GM21367 (cell line): Measurements from ENCODE around the gene ANXA4.
A peak's percentile ranks its signal among the peaks of the same experiment; 100 is the strongest.
"Not testable (repeated sequence)": the region's sequence is repeated elsewhere in the genome, so short reads cannot be mapped to it uniquely, and the experiment has no call there.

Experiments
- ATAC-seq: cut with Tn5 transposase; IDR thresholded peaks from one replicate; pipeline ENCODE4 v1.9.1; 2021; ENCODE audit not compliant: unreplicated experiment

The ANXA4 gene

DNA sequence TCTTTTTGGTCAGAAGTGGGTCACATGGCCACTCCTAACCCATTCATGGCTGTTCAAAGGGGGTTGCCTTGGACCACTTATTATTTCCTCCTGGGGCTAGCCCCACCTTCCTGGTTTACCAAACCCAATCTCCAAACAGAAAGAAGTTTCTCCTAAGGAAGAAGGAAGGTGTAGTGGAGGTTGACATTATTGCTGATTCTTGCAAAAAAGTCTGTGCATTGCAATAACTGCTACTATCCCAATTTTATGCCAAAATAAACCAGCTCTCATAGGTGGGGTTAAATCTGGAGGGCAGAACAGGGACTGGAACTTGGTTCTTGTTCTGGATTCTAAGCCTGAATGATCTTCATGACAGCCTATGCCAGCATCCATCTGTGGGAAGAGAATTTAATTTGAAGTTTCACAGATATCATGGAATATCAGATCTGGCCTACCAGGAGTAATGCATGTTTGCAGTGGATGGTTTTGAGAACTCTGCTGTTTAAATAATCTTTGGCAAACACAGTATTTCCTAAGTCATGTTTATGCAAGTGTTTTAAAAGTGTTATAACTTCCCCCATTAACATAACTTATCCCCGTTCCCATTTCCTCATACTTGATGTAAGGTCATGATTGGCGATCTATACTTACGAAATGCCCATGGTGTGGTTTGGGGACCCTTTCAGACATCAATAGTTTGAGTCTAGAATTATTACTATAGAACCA lies 11.9 kb downstream of the ANXA4 start:
- ATAC-seq = no peak

DNA sequence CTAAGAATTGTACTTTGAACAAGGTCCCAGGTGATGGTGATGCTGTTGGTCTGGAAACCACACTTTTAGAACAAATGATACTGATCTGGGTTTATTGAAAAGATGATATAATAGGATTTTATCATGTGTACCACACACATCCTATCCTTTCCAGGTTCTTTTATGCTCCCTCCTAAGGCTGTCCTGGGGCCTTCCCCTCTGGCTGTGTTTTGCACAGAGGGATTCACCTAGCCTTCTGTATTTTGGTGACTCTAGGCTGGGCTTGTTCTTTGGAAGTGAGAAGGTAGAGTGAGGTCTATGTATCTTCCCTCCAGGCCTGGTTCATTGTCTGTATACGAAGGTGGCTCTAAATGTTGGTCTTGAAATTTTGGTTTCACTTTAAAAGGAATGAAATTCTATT lies 12.7 kb downstream of the ANXA4 start:
- no peak for ATAC-seq

DNA sequence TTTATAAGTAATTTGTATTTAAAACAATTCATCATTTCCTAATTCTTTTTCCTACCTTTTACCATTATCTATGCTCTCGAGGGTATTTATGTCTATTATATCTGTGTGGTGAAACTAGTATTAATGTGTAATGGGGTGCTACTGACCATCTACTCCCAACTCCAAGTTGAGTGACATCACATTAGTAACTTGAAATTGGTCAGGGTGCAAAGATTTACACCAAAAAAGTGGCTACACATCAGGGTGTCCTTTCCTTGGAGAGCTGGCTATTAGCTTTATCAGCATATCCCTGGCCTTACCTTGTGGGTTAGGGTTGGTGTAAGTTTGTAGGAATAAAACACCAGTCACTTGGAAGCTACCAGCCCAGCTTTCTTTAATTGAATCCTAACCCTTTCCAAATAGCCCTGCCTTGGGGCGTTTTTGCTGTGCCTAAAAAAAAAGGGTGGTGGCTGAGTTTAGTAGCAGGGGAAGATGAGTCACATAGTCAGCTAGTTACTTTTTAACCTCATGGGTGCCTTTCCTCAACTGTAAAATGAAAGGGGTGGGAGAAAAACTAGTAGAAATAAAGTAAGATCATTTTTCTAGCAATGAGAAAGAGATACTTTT lies 14.0 kb downstream of the ANXA4 start:
- ATAC-seq = no peak

DNA sequence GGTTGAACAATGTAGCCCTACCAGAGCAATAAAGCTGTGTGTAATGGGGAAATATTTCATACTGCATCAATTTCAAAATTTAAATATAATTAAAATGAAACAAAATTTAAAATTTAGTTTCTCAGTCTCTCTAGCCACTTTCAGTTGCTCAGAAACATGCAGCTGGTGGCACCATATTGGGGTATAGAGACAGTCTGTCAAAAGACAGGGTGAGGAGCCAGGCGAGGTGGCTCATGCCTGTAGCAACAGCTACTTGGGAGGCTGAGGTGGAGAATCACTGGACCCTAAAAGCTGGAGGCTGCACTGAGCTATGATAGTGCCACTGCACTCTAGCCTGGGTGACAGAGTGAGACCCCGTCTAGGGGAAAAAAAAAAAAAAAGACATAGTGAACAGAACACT lies 20.1 kb downstream of the ANXA4 start:
- no peak for ATAC-seq

DNA sequence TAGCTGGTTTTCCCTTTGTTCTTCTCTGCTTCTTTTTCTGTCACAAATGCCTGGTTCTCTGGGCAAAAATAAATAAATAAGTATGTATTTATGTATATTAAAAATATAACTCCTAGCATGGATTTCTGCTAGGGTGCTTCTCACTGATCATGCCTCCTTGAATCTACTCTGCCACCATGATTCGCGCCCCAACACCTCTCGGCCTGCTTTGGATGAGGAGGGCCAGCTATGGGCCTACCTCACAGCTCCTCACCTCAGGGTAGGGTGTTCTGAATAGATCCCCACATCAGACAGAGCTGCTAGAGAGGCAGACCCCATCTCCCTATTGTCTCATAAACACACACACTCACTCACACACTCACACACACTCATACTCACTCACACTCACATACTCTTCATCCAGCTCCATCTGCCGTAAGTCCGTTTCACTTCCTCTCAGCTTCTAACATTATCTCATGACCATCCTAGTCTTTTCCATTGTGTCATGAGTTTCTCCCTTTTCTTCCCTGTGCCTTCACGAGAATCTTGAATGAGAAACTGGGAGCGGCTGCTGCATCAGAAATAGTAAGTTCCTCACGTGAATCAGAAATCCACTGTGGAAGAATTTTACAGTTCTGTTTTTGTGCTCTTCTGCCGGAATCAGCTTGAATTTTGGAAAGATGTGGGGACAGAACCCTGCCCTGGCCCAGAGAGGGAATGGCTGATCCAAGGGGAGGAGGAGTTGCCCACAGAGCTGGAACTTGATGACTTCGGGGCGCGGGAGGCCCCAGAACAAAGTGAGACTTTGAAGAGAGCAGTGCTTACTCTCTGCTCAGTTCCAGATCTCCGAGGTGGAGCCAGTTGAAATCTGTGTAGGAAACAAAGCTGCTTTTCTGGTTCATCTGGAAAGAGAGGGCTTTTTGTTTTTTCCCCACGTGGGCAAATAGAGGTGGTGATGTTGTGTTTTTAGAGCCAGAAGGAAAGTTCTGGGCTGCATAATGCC lies 20.9 kb downstream of the ANXA4 start:
- no peak for ATAC-seq

DNA sequence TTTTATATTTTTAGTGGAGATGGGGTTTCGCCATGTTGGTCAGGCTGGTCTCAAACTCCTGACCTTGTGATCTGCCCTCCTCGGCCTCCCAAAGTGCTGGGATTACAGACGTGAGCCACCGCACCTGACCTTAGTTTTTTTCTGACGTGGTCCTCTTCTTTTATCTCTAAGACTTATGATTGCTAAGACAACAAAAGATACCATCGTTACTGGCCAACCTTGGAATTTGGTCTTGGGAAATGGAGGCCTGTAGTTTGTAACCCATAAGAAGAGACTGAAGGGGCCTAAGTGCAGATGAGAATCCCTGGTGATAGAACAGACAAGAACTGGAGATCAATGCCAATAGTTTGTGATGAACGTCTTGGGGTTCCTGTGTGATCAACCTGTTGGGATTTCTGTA lies 21.9 kb downstream of the ANXA4 start:
- ATAC-seq = not testable (repeated sequence)

DNA sequence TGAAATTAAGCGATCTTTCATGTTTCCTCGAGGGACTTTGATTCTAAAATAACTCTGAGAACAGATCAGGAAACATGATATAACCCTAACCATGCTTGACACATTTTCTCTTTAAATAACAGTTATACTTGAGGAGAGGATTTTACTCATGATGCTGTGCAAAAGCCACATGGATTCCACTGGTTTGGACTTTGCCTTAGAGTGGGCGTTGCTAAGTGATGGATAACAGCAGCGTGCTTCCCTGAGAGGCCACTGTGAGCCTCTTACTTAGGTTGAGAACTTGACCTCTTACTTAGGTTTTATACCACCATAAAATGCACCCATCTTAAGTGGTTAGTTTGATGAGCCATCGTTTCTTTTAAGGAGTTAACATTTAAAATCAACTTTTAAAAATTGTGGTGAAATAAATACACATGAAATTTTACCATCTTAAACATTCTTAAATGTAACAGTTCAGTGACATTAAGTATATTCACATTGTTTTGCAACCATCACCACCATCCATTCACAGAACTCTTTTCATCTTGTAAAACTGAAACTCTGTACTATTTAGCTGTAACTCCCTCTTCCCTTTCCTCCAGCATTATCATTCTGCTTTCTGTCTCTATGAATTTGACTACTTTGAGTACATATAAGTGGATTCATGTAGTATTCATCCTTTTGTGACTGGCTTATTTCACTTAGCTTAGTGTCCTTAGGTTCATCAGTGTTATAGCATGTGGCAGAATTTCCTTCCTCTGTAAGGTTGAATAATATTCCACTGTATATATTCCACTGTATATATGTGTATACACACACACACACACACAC lies 22.6 kb downstream of the ANXA4 start:
- ATAC-seq = no peak

DNA sequence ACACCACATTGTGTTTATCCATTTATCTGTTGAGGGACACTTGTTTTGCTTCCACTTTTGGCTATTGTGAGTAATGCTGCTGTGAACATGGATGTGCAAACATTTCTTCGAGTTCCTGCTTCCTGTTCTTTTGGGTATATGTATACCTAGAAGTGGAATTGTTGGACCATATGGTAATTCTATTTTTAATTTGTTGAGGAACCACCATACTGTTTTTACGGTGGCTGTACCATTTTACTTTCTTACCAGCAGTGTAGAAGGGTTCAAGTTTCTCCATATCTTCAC lies 23.1 kb downstream of the ANXA4 start:
- ATAC-seq = no peak

DNA sequence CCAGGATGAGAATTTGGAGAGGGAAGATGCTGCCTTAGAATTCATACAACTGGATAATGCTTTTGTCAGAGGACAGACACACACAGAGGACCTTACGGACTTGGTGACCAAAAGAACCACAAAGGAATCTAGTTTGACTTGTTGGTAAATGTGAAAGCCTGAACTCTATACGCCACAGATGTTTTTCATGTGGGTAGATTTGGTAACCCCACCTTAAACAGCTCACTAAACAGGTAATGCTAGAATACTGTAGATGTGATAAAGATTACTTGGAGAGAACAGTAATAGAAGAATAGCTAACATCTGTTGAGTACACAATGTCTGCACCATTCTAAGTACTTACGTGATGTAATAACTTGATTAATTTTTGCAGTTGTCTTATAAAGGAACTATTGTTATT lies 24.1 kb downstream of the ANXA4 start:
- ATAC-seq = no peak

DNA sequence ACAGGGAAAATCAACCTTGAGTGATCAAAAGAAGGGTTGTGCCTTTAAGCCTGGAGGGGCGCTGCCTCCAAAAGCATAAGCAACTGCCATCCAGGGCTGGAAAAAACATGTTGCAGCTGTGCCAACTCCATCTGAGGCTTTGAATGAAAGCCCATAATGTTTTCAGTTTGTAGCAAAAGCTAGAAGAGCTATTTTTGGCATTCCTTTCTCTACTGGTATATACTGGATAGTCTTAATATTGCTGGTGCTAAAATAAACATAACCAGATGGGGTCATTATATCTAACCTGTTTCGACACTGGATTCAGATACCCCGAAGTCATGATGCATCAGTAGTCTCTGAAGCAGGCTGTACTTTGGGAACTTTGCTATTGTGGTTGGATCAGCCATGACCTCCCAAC lies 25.1 kb downstream of the ANXA4 start:
- ATAC-seq = no peak

DNA sequence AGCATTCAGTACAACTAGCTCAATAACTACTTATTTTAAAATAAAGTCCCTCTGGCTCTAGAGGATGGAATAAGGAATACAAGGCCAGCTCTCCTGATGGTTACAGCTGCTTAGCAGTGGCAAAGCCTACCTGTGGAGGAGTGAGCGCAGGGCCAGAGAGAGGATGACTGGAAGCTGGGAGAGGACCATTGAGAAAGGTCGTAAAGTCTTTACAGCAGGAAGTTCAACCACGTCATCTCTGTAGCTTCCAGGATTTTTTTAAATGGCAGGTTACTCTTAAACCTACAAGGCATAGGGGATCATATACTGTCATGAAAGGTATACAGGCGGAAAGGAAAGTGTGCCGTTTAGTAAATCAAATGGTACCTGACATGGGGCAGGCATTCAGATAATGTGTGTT lies 26.3 kb downstream of the ANXA4 start:
- ATAC-seq = no peak

DNA sequence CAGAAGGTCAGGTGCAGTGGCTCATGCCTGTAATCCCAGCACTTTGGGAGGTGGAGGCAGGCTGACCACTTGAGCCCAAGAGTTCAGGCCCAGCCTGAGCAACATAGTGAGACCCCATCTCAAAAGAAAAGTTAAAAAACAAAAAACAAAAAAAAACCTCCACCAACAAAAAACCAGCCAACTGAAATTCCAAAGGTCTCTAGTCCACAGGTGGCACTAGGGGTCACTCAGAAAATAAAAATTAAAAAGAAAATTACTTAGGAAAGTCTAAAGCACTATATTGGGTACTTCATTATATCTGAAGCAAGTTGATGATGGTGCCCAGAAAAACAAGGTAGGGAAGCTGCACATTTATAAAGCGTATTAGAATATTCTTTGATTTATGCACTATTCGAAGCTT lies 26.9 kb downstream of the ANXA4 start:
- no peak for ATAC-seq

DNA sequence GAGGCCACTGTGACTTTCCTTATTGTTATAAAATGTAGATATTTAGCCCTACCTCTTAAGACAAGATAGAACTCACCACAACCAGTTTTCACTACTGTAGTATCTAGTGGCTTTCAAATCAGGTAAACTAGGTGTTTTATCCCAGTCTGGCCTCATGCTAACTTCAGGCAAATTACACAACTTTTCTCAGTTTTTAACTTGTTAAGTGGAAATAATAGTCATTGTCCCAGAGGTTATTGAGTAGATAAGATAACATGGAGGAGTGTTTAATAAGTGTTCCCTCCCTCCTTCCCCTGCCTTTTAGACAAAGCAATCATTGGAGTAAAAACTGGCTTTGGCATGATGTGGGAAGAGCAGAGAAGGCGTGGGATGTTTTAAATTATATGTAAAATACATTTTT lies 27.3 kb downstream of the ANXA4 start:
- no peak for ATAC-seq

DNA sequence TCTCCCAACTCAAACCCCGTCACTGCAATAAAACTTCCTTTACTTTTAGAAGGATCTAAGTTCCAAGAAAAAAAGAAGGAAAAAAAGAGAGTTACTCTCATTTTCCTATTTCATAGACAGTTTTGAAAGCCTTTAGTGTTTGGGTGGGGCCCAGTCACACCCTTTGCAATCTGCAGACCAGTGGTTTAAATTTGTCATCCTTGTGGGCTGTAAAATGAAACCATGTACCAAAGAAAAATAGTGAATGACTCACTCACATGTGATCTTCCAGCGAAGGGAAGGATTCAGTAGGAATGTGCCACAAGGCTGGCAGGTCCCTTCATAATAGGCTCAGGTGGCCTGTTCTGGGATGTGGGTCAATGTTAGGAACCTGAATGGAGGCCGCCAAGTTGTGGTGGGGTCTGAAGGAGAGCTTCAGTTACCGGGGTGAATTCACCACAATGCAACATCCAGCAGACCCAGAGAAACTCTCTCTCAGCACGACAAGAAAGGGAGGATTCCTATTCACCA lies 28.3 kb downstream of the ANXA4 start:
- ATAC-seq = no peak

DNA sequence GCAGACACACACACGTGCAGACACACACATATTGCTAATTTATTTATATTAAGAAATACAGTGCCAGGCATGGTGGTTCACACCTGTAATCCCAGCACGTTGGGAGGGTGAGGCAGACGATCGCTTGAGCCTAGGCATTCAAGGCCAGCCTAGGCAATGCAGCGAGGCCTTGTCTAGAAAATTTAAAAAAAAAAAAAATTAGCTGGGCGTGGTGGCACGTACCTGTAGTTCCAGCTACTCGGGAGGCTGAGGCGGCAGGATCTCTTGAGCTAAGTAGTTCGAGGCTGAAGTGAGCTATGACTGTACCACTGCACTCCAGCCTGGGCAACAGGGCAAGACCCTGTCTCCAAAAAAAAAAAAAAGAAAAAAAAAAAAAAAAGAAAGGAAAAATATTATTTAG lies 28.8 kb downstream of the ANXA4 start:
- ATAC-seq = no peak

DNA sequence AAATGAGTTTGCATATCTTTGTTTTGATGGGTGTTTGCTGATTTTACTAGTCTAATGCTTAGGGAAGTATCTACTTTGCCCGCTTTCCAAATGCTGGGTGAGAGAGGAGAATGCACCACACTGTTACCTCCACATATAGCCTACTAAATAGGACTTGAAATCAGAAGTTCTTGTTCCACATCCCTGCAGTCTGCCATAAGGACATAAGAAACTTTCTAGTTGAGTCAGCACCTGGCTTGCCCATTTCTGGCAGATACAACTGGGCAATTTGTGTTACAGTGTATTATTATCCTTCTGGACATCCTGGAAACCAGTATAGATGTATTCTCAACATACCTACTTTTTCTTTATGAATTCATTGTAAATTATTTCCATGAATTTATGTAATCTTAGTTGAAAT lies 29.5 kb downstream of the ANXA4 start:
- ATAC-seq = no peak

DNA sequence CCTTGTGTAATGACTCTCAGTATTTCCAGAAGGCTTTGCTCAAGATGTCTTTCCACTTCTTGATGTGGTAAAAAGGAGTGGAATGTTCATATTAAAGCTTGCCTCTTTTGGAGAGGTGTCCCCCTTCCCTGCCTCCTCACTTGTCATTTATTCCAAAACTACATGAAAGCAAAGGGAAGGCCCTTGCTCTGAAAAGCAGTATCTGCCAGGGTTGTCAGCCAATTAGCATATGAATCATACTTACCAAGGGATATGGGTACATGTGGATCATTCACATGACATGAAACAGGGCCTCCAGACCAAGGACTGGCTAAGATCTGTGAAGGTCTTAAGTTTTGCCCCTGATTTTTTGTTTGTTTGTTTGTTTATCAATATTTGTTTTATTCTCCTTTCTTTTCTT lies 31.3 kb downstream of the ANXA4 start:
- no peak for ATAC-seq

DNA sequence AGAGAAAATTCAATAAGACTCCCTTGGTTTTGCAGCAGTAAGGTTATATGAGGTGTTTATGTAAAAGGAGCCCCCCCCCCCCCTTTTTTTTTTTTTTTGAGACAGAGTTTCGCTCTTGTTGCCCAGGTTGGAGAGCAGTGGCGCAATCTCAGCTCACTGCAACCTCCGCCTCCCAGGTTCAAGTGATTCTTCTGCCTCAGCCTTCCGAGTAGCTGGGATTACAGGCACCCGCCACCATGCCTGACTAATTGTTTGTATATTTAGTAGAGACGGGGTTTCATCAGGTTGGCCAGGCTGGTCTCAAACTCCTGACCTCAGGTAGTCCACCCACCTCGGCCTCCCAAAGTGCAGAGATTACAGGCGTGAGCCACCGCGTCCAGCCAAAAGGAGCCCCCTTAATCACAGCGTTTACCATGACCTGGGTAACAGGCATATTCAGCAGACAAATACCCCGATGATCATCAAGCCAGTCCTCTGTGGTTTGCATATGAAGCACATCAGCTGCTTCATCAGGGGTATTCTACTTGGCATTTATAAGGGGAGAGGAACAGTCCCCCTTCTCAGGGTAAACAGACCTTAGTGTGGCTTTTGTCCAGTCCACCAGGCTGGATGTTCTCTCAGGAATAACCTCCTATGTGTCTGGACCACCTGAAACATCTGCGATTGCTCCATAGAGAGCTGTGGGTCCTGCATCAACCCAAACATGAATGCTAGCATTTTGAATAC lies 32.5 kb downstream of the ANXA4 start:
- not testable (repeated sequence) for ATAC-seq

DNA sequence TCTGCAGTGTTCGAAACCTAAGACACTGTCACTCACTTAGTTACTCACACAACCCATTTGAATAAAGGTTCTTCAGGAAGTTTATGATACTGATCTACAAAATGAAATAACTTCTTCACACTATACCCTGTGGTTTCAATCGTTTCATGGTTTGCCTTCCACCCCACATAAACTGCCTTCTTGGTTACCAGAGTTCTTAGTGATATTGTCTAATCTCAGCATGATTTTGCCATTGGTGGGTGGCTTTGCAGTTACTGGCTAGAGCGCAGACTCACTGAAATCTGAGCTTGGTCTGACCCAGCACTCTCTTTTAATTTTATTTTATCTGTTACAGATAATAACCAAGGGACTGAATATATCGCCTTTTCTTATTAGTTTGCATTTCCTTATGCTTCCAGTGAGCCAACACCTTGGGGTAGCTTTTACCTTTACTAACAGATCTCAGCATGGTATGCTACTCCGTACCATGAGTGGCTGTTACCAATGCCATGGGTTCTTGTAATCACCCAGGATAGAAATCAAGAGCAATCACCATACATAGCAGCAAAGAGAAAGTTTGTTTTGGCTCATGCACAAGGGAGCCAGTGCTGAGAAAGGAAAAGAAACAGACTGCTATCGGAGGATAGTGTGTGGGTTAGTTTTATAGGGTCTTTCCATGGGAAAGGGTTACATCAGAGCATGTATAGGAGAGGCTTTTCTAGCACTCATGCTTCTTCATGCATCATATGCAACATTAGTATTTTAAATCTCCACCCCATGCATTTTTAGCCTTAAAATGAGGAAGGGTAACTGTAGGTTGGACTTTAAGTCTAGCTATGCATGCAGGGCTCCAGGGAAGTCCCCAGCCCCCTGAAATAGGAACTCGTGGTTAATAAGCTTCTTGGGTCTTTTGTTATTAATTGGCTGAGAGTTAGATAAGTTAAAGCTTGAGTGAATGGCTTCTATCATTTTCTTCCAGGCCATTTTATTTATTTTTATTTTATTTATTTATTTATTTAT lies 33.3 kb downstream of the ANXA4 start:
- peak; percentile 42 for ATAC-seq
